ENCODE results near the gene ANKRD11.
"Not testable (repeated sequence)": the region's sequence is repeated elsewhere in the genome, so short reads cannot be mapped to it uniquely, and the experiment has no call there.

ANKRD11 gene

DNA sequence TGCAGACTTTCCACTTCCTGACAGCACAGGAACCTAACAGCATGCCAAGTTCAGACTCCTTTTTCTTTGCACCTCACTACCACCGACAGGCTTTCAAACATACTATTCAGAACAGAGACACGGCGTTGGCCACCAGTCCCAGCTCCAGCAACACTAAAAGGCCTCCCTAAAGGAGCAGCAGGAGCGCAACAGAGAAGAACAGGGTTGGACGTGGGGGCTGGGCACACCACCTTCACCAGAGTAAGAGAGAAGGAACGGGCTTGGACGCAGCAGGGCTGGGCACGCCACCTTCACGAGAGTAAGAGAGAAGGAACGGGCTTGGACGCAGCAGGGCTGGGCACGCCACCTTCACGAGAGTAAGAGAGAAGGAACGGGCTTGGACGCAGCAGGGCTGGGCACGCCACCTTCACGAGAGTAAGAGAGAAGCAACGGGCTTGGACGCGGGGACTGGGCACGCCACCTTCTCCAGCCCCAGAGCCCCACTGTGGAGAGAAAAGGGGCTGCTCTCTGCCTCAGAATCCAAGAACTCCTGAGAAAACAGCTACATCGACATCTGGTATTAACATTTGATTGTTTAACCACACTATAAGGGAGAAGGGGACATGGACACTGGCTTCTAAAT lies 56.9 kb downstream of the ANKRD11 start:
- DNase-seq (ENCODE audit: low read depth in 4 of 4, low spot score in 1 of 4), result not testable (repeated sequence)

GRCh38 chr16:89431630-89432029 lies 58.7 kb downstream of the ANKRD11 start:
- DNase-seq (ENCODE audit: low read depth in 4 of 4, low spot score in 1 of 4), result no peak

DNA sequence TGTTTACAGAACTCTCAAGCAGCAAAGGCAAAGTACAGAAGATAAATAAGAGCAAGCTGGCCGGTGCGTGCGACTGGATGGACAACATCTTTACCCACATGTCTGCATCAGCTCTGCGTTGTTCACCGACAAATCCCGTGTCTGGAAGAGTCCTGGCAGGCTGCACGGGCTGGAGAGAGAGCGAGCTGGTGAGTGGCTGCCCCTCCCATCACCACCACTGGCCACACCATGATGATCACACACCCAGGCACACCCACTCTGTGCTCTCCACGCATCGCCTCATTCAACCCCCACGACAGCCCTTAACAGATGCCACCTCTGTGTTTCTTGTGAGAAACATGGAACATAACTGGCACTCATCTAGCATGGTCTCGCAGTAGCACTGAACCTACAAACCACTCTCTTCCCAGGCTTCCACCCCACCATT lies 59.2 kb downstream of the ANKRD11 start:
- DNase-seq (ENCODE audit: low read depth in 4 of 4, low spot score in 1 of 4), result no peak

DNA sequence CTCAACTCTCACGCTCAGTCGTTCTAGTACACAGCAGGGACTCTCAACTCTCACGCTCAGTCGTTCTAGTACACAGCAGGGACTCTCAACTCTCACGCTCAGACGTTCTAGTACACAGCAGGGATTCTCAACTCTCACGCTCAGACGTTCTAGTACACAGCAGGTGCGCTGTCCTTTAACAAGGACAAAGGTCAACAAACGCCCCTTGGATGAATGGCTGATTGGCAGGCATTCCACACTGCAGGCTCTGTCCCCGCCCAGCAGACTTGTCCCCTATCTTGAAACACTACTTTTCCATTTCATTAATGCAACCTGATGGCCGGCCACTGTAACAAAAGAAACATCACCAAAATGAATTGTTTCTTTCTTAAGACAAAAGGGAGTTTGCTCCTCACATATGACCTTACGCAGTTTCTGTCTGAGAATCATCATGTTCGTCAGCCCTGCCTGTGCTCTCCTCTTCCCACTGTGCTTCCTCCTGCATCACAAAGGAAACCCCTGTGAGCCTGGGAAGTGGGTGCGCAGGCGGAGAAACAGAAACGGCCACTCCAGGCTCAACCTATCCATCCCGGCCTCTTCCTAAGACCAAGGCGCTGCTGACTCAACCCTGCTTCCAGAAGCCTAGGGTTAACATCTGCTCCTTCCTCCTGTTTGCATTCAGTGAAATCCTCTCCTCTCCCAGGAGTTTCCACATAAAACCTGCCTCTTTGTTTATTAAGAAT lies 59.8 kb downstream of the ANKRD11 start:
- DNase-seq (ENCODE audit: low read depth in 4 of 4, low spot score in 1 of 4), result no peak

DNA sequence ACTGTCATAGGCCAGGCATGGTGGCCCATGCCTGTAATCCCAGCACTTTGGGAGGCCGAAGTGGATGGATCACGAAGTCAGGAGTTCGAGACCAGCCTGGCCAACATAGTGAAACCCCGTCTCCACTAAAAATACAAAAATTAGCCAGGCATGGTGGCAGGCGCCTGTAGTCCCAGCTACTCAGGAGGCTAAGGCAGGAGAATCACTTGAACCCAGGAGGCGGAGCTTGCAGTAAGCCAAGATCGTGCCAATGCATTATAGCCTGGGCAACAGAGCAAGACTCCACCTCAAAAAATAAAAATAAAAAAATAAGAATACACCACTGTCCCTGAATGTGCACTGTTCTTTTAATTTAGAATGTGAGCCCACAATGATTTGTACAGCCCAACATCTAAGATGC lies 61.8 kb downstream of the ANKRD11 start:
- not testable (repeated sequence) for DNase-seq (ENCODE audit: low read depth in 4 of 4, low spot score in 1 of 4)

GRCh38 chr16:89426736-89427530 lies 63.4 kb downstream of the ANKRD11 start:
- DNase-seq (ENCODE audit: low read depth in 4 of 4, low spot score in 1 of 4), result no peak

- no peak for DNase-seq (ENCODE audit: low read depth in 4 of 4, low spot score in 1 of 4)
Measured at GRCh38 chr16:89425523-89425922, 64.8 kb downstream of the ANKRD11 start.

- no peak for DNase-seq (ENCODE audit: low read depth in 4 of 4, low spot score in 1 of 4)
Measured at GRCh38 chr16:89423681-89424260, 66.6 kb downstream of the ANKRD11 start.

- DNase-seq (ENCODE audit: low read depth in 4 of 4, low spot score in 1 of 4), result peak in 1 of 4 experiments; percentile 58
Measured at GRCh38 chr16:89422905-89423630, 67.3 kb downstream of the ANKRD11 start.

DNA sequence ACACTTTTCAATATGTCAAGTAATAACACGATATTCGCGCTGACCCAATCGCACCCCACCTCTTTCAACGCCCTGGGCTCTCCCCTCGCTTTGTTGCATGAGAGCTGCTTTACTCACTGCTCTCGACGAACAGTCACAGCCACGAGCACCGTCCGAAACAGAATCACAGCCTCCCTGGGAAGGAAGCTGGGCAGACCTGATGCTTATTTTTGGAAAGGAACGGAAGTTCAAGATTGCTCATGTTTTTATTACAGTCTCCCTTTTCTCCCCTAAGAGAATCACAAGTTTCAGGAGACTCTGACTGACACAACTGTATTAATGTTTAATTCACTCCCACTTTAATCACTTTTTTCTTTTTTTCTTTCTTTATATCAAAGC lies 67.8 kb downstream of the ANKRD11 start:
- DNase-seq (ENCODE audit: low read depth in 4 of 4, low spot score in 1 of 4), result peak in 2 of 4 experiments; percentile 23 to 38

- not testable (repeated sequence) for DNase-seq (ENCODE audit: low read depth in 4 of 4, low spot score in 1 of 4)
Measured at GRCh38 chr16:89421300-89421699, 69.1 kb downstream of the ANKRD11 start.

DNA sequence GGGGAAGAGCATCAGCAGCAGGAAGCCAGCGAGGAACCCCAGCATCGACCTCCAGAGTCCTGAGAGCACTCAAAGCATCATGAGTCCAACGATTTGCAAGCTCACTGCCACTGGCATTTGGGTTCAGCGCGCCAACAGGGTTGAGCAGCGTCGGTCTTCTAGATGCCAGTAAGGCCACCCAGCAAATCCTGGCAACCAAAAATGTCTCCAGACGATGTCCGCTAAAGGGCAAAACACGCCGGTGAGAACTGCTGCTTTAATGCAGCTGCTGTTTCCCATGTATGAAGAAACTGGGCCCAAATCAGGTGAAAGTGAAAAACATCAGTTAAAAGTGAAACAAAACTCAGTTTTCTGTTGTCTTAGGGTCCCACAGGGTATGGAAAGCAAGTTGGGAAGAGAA lies 70.2 kb downstream of the ANKRD11 start:
- DNase-seq (ENCODE audit: low read depth in 4 of 4, low spot score in 1 of 4), result no peak

- DNase-seq (ENCODE audit: low read depth in 4 of 4, low spot score in 1 of 4), result no peak
Measured at GRCh38 chr16:89418352-89418751, 72.0 kb downstream of the ANKRD11 start.

DNA sequence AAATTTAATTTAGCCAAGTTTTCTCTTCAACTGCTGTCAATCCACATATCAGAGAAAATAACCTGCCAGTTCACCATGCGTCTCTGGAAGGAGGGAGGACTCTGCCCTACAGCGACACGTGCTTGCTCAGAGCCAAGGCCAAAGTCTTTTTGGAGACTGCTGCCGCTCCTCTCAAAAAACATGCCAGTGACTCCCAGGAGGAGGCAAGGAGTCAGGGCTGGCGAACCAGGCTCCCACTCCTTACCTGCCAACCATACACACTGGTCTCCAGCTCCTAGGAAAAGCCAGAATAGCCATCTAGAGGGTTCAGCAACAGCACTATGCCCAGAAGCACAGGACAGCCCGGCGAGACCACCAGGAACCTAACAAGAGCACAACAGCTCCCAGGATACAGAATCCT lies 73.0 kb downstream of the ANKRD11 start:
- no peak for DNase-seq (ENCODE audit: low read depth in 4 of 4, low spot score in 1 of 4)

DNA sequence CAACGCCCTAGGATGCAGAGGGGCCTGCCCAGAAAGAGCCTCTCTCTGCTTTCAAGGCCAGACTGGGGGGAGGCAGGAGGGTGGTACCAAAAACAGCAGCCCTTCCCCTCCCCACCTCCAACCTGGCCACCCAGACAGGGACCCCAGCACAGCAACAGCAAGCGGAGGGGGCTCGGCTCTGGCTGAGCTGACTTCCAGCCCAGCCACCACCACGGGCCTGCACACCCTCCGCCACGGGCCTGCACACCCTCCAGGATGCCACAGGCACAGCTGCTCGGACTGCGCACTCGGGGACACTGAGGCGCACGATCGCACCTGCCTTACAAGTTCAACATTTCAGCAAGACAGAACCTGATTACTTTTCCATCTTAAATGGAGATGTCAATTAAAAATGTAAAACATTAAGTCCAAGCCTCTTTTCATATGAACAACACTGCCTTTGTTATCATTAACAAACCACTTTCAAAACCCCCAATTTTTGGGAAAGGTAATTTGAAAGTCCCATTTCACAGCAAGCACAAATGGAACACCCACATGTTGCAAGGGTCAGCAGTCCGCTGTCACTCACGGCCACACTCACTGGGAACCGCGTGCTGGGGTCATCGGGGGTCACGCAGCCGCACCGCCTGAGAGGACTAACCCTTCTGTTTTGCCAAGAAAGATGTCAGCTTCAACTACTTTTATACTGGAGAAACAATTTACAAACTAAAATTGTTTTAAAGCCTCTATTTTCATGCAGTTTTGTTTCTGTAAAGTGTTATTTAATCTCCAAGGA lies 76.4 kb downstream of the ANKRD11 start:
- no peak for DNase-seq (ENCODE audit: low read depth in 4 of 4, low spot score in 1 of 4)

DNA sequence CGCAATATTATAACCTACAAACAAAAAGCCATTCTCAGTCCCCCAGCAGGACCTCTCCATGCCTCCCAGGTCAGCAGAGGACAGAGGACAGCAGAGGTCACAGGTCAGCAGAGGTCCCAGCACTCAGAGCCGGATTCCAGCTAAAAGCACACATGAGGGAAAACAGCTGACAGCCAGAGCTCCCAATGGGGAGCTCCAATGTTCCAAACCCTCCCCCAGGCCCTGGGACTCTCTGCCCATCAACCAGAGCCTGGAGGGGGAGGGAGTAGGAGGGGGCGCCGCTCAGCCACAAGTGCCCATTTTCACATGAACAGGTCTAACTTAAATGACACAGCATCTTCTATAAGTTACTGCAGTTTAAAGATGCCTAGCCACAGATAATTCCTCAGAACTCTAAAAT lies 77.5 kb downstream of the ANKRD11 start:
- no peak for DNase-seq (ENCODE audit: low read depth in 4 of 4, low spot score in 1 of 4)

- no peak for DNase-seq (ENCODE audit: low read depth in 4 of 4, low spot score in 1 of 4)
Measured at GRCh38 chr16:89411335-89411850, 79.0 kb downstream of the ANKRD11 start.

- DNase-seq (ENCODE audit: low read depth in 4 of 4, low spot score in 1 of 4), result no peak
Measured at GRCh38 chr16:89410794-89411309, 79.5 kb downstream of the ANKRD11 start.

- DNase-seq (ENCODE audit: low read depth in 4 of 4, low spot score in 1 of 4), result no peak
Measured at GRCh38 chr16:89410322-89410721, 80.0 kb downstream of the ANKRD11 start.

Measured in stimulated activated CD4-positive, alpha-beta T cell treated with anti-CD3 and anti-CD28 coated beads, Interleukin-1b, Interleukin-23, amount 100 ng/mL, for 24 hours (primary cell).